Measurements from ENCODE around the gene SLIT3. TPM values are rescaled to one million over a fixed set of nuclear protein-coding genes. Genes with fewer than 3 reads are reported as not detected.

Gene SLIT3
- total RNA-seq, 1 experiment from 2014 or later = 0.44 TPM

DNA sequence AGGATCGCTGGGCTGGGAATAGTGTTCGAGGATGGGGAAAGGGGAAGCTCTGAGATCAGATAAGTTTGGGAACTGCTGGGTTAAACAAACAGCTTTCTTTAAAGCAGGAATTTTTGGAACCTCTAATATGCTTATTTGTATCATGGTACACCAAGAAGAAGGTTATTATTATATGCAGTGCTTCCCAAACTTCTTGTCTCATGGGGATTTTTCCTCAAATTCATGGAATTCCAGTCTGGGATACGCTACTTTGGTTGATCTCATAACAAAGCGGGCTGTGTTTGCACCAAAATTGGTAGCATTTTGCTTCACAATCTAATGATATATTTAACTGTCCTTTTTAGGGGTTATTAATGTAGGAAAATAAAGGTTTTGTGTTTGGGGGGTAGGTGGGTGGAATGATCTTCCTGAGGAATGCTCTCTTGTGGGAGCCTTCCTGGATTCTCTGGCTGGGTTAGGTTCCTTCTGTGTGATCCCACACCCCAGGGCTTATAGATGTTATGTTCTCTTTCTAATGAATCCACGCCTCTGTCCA is 605.6 kb downstream of the SLIT3 start:
- Histone ChIP-seq H3F3A (ENCODE audit: low read length, unreplicated experiment) (no peaks in the 10 kb centered on the region), H3K4me3 (ENCODE audit: low read length) (no peak overlapping the region), H3K9me2 (replicated peaks; ENCODE audit: low read length) (no peaks in the 10 kb centered on the region), H3K4me1 (ENCODE audit: insufficient read depth, low read length) (no peaks in the 10 kb centered on the region), H3K9me3 (ENCODE audit: low read length) (no peaks in the 10 kb centered on the region), H3K27ac (ENCODE audit: low read length) (no peak overlapping the region), H3K27me3 (ENCODE audit: low read length) (peaks cover 13% of the 10 kb centered on the region), H3K79me2 (ENCODE audit: low read length) (no peaks in the 10 kb centered on the region), H3K4me2 (ENCODE audit: low read length) (no peak overlapping the region), H4K20me1 (ENCODE audit: low read length) (no peaks in the 10 kb centered on the region), H2AFZ (ENCODE audit: low read length) (no peak overlapping the region), H3K36me3 (ENCODE audit: low read depth, low read length) (no peaks in the 10 kb centered on the region), H3K9ac (ENCODE audit: low read length) (no peak overlapping the region)
- DNase-seq = no peak
- TF ChIP-seq EZH2phosphoT487 (IDR thresholded peaks at IDR 0.05; ENCODE audit: borderline replicate concordance, low read length) = no peak
- TF ChIP-seq, protein P1, sequence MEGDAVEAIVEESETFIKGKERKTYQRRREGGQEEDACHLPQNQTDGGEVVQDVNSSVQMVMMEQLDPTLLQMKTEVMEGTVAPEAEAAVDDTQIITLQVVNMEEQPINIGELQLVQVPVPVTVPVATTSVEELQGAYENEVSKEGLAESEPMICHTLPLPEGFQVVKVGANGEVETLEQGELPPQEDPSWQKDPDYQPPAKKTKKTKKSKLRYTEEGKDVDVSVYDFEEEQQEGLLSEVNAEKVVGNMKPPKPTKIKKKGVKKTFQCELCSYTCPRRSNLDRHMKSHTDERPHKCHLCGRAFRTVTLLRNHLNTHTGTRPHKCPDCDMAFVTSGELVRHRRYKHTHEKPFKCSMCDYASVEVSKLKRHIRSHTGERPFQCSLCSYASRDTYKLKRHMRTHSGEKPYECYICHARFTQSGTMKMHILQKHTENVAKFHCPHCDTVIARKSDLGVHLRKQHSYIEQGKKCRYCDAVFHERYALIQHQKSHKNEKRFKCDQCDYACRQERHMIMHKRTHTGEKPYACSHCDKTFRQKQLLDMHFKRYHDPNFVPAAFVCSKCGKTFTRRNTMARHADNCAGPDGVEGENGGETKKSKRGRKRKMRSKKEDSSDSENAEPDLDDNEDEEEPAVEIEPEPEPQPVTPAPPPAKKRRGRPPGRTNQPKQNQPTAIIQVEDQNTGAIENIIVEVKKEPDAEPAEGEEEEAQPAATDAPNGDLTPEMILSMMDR (conservative IDR thresholded peaks at IDR 0.05; ENCODE audit: low read depth, low read length) = no peak
- TF ChIP-seq EZH2 (IDR thresholded peaks at IDR 0.05; ENCODE audit: low read length, unreplicated experiment) = no peak
- ChIA-PET CTCF (no interaction called here), POLR2A (ENCODE audit: unreplicated experiment) (no interaction called here)
- no TSS peak for BruUV-seq (replicated peaks)
- ATAC-seq = no peak
- intact Hi-C loops (cut with micrococcal nuclease) = no loop called here

DNA sequence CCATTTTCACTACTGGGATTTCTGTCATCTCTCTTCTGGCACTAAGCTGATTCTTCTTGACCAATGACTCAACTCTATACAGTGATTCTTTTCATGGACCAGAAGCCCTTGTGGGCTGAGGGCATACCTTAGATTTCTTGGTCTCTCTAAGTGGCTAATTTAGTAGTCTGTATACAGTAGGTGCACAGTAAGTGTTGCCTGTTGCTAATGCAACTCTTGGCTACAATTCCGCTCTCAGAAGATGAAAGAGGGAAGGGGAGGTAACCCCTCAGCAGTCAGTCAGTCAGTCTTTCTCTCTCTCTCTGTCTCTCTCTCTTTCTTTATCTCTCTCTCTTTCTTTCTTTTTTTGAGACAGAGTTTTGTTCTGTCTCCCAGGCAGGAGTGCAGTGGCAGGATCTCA is 606.6 kb downstream of the SLIT3 start:
- BruUV-seq (replicated peaks) = no TSS peak
- Histone ChIP-seq H4K20me1 (ENCODE audit: low read length) (no peaks in the 10 kb centered on the region), H3F3A (ENCODE audit: low read length, unreplicated experiment) (no peaks in the 10 kb centered on the region), H2AFZ (ENCODE audit: low read length) (no peak overlapping the region), H3K9me3 (ENCODE audit: low read length) (no peaks in the 10 kb centered on the region), H3K27ac (ENCODE audit: low read length) (no peak overlapping the region), H3K9me2 (replicated peaks; ENCODE audit: low read length) (no peaks in the 10 kb centered on the region), H3K4me3 (ENCODE audit: low read length) (no peak overlapping the region), H3K4me1 (ENCODE audit: insufficient read depth, low read length) (no peaks in the 10 kb centered on the region), H3K36me3 (ENCODE audit: low read depth, low read length) (no peaks in the 10 kb centered on the region), H3K9ac (ENCODE audit: low read length) (no peak overlapping the region), H3K27me3 (ENCODE audit: low read length) (peaks cover 13% of the 10 kb centered on the region), H3K79me2 (ENCODE audit: low read length) (no peaks in the 10 kb centered on the region), H3K4me2 (ENCODE audit: low read length) (no peak overlapping the region)
- no peak for ATAC-seq
- DNase-seq = no peak
- ChIA-PET POLR2A (ENCODE audit: unreplicated experiment) (no interaction called here), CTCF (no interaction called here)
- TF ChIP-seq EZH2phosphoT487 (IDR thresholded peaks at IDR 0.05; ENCODE audit: borderline replicate concordance, low read length) (no peak), EZH2 (IDR thresholded peaks at IDR 0.05; ENCODE audit: low read length, unreplicated experiment) (no peak)
- TF ChIP-seq, protein P1 (conservative IDR thresholded peaks at IDR 0.05; ENCODE audit: low read depth, low read length) = no peak
- intact Hi-C loops (cut with micrococcal nuclease) = no loop called here

GRCh38 chr5:168693883-168694282 is 607.1 kb downstream of the SLIT3 start:
- Histone ChIP-seq H4K20me1 (ENCODE audit: low read length) (no peaks in the 10 kb centered on the region), H3K27me3 (ENCODE audit: low read length) (peaks cover 13% of the 10 kb centered on the region), H3K9me3 (ENCODE audit: low read length) (no peaks in the 10 kb centered on the region), H3K4me3 (ENCODE audit: low read length) (no peak overlapping the region), H3F3A (ENCODE audit: low read length, unreplicated experiment) (no peaks in the 10 kb centered on the region), H3K9ac (ENCODE audit: low read length) (no peak overlapping the region), H3K79me2 (ENCODE audit: low read length) (no peaks in the 10 kb centered on the region), H3K36me3 (ENCODE audit: low read depth, low read length) (no peaks in the 10 kb centered on the region), H3K9me2 (replicated peaks; ENCODE audit: low read length) (no peaks in the 10 kb centered on the region), H3K4me2 (ENCODE audit: low read length) (no peak overlapping the region), H3K4me1 (ENCODE audit: insufficient read depth, low read length) (no peaks in the 10 kb centered on the region), H2AFZ (ENCODE audit: low read length) (no peak overlapping the region), H3K27ac (ENCODE audit: low read length) (no peak overlapping the region)
- ChIA-PET POLR2A (ENCODE audit: unreplicated experiment) (no interaction called here), CTCF (no interaction called here)
- TF ChIP-seq EZH2phosphoT487 (IDR thresholded peaks at IDR 0.05; ENCODE audit: borderline replicate concordance, low read length) (no peak), EZH2 (IDR thresholded peaks at IDR 0.05; ENCODE audit: low read length, unreplicated experiment) (no peak)
- TF ChIP-seq, protein P1 (conservative IDR thresholded peaks at IDR 0.05; ENCODE audit: low read depth, low read length) = no peak
- ATAC-seq = no peak
- intact Hi-C loops (cut with micrococcal nuclease) = no loop called here
- no TSS peak for BruUV-seq (replicated peaks)
- DNase-seq = no peak

All from PC-3 (cell line).